A549 treated with AZD2906 at 1 μM for 4 hours (cell line): ENCODE data around the gene CDC27. TPM values are rescaled to one million over a fixed set of nuclear protein-coding genes. Genes with fewer than 3 reads are reported as not detected.

Source experiments
- total RNA-seq: library from RNA; stranded (reverse); fragments of 200-300 nt; extraction: Qiagen RNA extraction; gene quantifications from 5 replicates; pipeline ENCODE4 v1.2.3, GENCODE V29; 2022

CDC27 gene
- 61.7 to 92.2 TPM (median 69.3 TPM) in 5 replicates for total RNA-seq

GRCh38 chr17:47188876-47189731 is at the start of gene CDC27:
Gene CDC27 (minus strand): TSS chr17:47189295. CDS start chr17:47189172, 123 bp downstream.

GRCh38 chr17:47208744-47209488 is 19.8 kb upstream of the CDC27 start, which contains the start of gene MYL4:
Gene MYL4 (plus strand): TSS chr17:47209348. CDS start chr17:47209423, 75 bp downstream.

Other genes with a start within 250 kb of the CDC27 start
- gene RPRML, start 210.0 kb downstream of the CDC27 start, total RNA-seq: 0.74 to 1.0 TPM (median 0.77 TPM) in 5 replicates
- gene MYL4, start 20.1 kb upstream of the CDC27 start, total RNA-seq: 0.11 to 0.21 TPM in 2 of 5 replicates, not detected in the others
- 2.2 to 6.0 TPM (median 4.5 TPM) in 5 replicates for gene ITGB3, start 64.5 kb upstream of the CDC27 start, total RNA-seq
- 1.6 to 2.3 TPM (median 2.0 TPM) in 5 replicates for gene EFCAB13, start 134.7 kb upstream of the CDC27 start, total RNA-seq